H9 (cell line): ENCODE results near the gene OR10AD1. TPM values are rescaled to one million over a fixed set of nuclear protein-coding genes. Genes with fewer than 3 reads are reported as not detected.

Experiments used
- DNase-seq: peaks from one replicate; pipeline ENCODE4 v3.0.0-alpha.2; 2017
- H2AFZ ChIP-seq: one replicate; pipeline ENCODE4 v1.6.1; 2013; ENCODE audit warnings: mild to moderate bottlenecking, low read length, control low read depth, moderate library complexity
- H2AK5ac ChIP-seq: 2 replicates; pipeline ENCODE4 v1.6.1; 2013; ENCODE audit warnings: low read length, control low read depth, mixed read lengths; ENCODE audit not compliant: insufficient read length
- H2BK120ac ChIP-seq: one replicate; pipeline ENCODE4 v1.6.1; 2013; ENCODE audit warnings: low read depth, mild to moderate bottlenecking, low read length, control low read depth, inconsistent platforms; ENCODE audit not compliant: poor library complexity, severe bottlenecking
- H2BK12ac ChIP-seq: 2 replicates; pipeline ENCODE4 v1.6.1; 2013; ENCODE audit warnings: low read length, control low read depth, mixed read lengths, low read depth; ENCODE audit not compliant: insufficient read length
- H2BK15ac ChIP-seq: 2 replicates; pipeline ENCODE4 v1.6.1; 2013; ENCODE audit warnings: low read depth, low read length, control low read depth
- H2BK20ac ChIP-seq: one replicate; pipeline ENCODE4 v1.6.1; 2013; ENCODE audit warnings: low read depth, mild to moderate bottlenecking, low read length, control low read depth, inconsistent platforms; ENCODE audit not compliant: poor library complexity, severe bottlenecking
- H2BK5ac ChIP-seq: 2 replicates; pipeline ENCODE4 v1.6.1; 2013; ENCODE audit warnings: low read length, control low read depth, mixed read lengths; ENCODE audit not compliant: insufficient read length
- H3K14ac ChIP-seq: 2 replicates; pipeline ENCODE4 v1.6.1; 2013; ENCODE audit warnings: low read length, control low read depth; ENCODE audit not compliant: insufficient read depth
- H3K18ac ChIP-seq: 2 replicates; pipeline ENCODE4 v1.6.1; 2013; ENCODE audit warnings: low read depth, mild to moderate bottlenecking, mixed read lengths, low read length, control low read depth; ENCODE audit not compliant: insufficient read length
- H3K23ac ChIP-seq: 2 replicates; pipeline ENCODE4 v1.6.1; 2013; ENCODE audit warnings: low read length, control low read depth, mixed read lengths, low read depth; ENCODE audit not compliant: insufficient read length
- H3K23me2 ChIP-seq: 2 replicates; pipeline ENCODE4 v1.6.1; 2013; ENCODE audit warnings: low read depth, mild to moderate bottlenecking, mixed read lengths, low read length, control low read depth; ENCODE audit not compliant: insufficient read length, poor library complexity, severe bottlenecking
- H3K27ac ChIP-seq: 2 replicates; pipeline ENCODE4 v1.5.1; 2013; ENCODE audit warnings: low read length, control low read depth, mixed read lengths, low read depth; ENCODE audit not compliant: insufficient read length
- H3K27me3 ChIP-seq: 2 replicates; pipeline ENCODE4 v1.6.1; 2013; ENCODE audit warnings: low read length, control low read depth, inconsistent platforms; ENCODE audit not compliant: insufficient read depth
- H3K4ac ChIP-seq: 2 replicates; pipeline ENCODE4 v1.6.1; 2013; ENCODE audit warnings: low read depth, mild to moderate bottlenecking, control low read depth, inconsistent platforms, low read length, moderate library complexity
- H3K4me1 ChIP-seq: 2 replicates; pipeline ENCODE4 v1.6.1; 2013; ENCODE audit warnings: low read length, control low read depth, inconsistent platforms; ENCODE audit not compliant: insufficient read depth
- H3K4me2 ChIP-seq: 2 replicates; pipeline ENCODE4 v1.6.1; 2013; ENCODE audit warnings: low read length, control low read depth, mixed read lengths; ENCODE audit not compliant: insufficient read length, insufficient read depth
- H3K56ac ChIP-seq: 2 replicates; pipeline ENCODE4 v1.6.1; 2013; ENCODE audit warnings: low read depth, mild to moderate bottlenecking, mixed read lengths, low read length, control low read depth; ENCODE audit not compliant: insufficient read length
- H3K79me1 ChIP-seq: 2 replicates; pipeline ENCODE4 v1.6.1; 2013; ENCODE audit warnings: low read depth, mild to moderate bottlenecking, moderate library complexity, low read length, control low read depth, inconsistent platforms; ENCODE audit not compliant: insufficient read depth, poor library complexity, severe bottlenecking
- H3K79me2 ChIP-seq: 2 replicates; pipeline ENCODE4 v1.6.1; 2013; ENCODE audit warnings: low read length, control low read depth, inconsistent platforms; ENCODE audit not compliant: insufficient read depth
- H3K9ac ChIP-seq: 2 replicates; pipeline ENCODE4 v1.6.1; 2013; ENCODE audit warnings: low read length, control low read depth, mixed read lengths; ENCODE audit not compliant: insufficient read length; ENCODE audit errors: extremely low read depth
- H3K9me3 ChIP-seq: one replicate; pipeline ENCODE4 v1.6.1; 2013; ENCODE audit warnings: low read depth, low read length, inconsistent platforms; ENCODE audit not compliant: control insufficient read depth
- H3T11ph ChIP-seq: one replicate; pipeline ENCODE4 v1.6.1; 2013; ENCODE audit warnings: mild to moderate bottlenecking, low read length, control low read depth, inconsistent platforms
- H4K20me1 ChIP-seq: one replicate; pipeline ENCODE4 v1.6.1; 2013; ENCODE audit not compliant: control insufficient read depth, insufficient read length, insufficient read depth
- H4K5ac ChIP-seq: 2 replicates; pipeline ENCODE4 v1.6.1; 2013; ENCODE audit warnings: low read depth, mild to moderate bottlenecking, mixed read lengths, low read length, control low read depth; ENCODE audit not compliant: insufficient read length
- H4K8ac ChIP-seq: replicated peaks from 2 replicates; pipeline ENCODE4 v1.6.1; 2013; ENCODE audit warnings: low read length, control low read depth, mixed read lengths, low read depth; ENCODE audit not compliant: insufficient read length
- H4K91ac ChIP-seq: 2 replicates; pipeline ENCODE4 v1.6.1; 2013; ENCODE audit warnings: low read depth, mild to moderate bottlenecking, moderate library complexity, mixed read lengths, low read length, control low read depth; ENCODE audit not compliant: insufficient read length
- H3K27ac Mint-ChIP-seq, 3 experiments: 2 replicates in 2 of 3; 3 replicates in 1 of 3; pipeline ENCODE4 v1.8.0; 2020 to 2021; ENCODE audit warnings: mixed read lengths in 3 of 3, mild to moderate bottlenecking in 1 of 3, moderate library complexity in 1 of 3
- H3K27me3 Mint-ChIP-seq: 2 replicates; pipeline ENCODE4 v1.8.0; 2021; ENCODE audit warnings: low read depth, mild to moderate bottlenecking, moderate library complexity, mixed read lengths
- H3K36me3 Mint-ChIP-seq, 3 experiments: 2 replicates in 2 of 3; 3 replicates in 1 of 3; pipeline ENCODE4 v1.8.0; 2020 to 2021; ENCODE audit warnings: low read depth in 3 of 3, mixed read lengths in 3 of 3; ENCODE audit not compliant: insufficient read depth in 1 of 3
- H3K4me1 Mint-ChIP-seq, 2 experiments: 2 replicates each; pipeline ENCODE4 v1.8.0; 2020; ENCODE audit warnings: mixed read lengths in 2 of 2
- H3K4me3 Mint-ChIP-seq, 2 experiments: 2 replicates in 1 of 2; 3 replicates in 1 of 2; pipeline ENCODE4 v1.8.0; 2020 to 2021; ENCODE audit warnings: mild to moderate bottlenecking in 2 of 2, mixed read lengths in 2 of 2, moderate library complexity in 1 of 2
- H3K9me3 Mint-ChIP-seq, 2 experiments: 2 replicates in 1 of 2; 3 replicates in 1 of 2; pipeline ENCODE4 v1.8.0; 2020; ENCODE audit warnings: mild to moderate bottlenecking in 2 of 2, mixed read lengths in 2 of 2, moderate library complexity in 1 of 2
- CTCF ChIP-seq: fragments of 200-600 bp; sonication (generic); conservative IDR thresholded peaks from 3 replicates; pipeline ENCODE4 v1.8.0; 2021; ENCODE audit warnings: antibody characterized with exemption, mild to moderate bottlenecking
- WGBS: extraction: QIAGEN DNeasy Blood & Tissue Kit; methylation state at CpG from one replicate; pipeline ENCODE4 v1.1.7; 2013; ENCODE audit warnings: missing lambda C conversion rate, low lambda C conversion rate, mixed read lengths; ENCODE audit not compliant: insufficient read length; ENCODE audit errors: extremely low coverage; 5-methylcytosine and 5-hydroxymethylcytosine counted together
- total RNA-seq: library from RNA; stranded (reverse); gene quantifications from 2 replicates; pipeline ENCODE4 v1.2.1, GENCODE V29; 2021

The OR10AD1 gene
- total RNA-seq, 1 experiment from 2014 or later: not detected

GRCh38 chr12:48187916-48188695 lies 15.0 kb downstream of the OR10AD1 start:
- H3K79me1 ChIP-seq: no peaks in the 10 kb centered on the region
- H3T11ph ChIP-seq: no peak overlapping the region
- no peak overlapping the region for H3K4ac ChIP-seq
- no CpG with 5 or more reads among the region's 10 CpGs for WGBS
- H4K91ac ChIP-seq: no peak overlapping the region
- H3K23me2 ChIP-seq: peaks cover 14% of the 10 kb centered on the region
- H4K20me1 ChIP-seq: no peaks in the 10 kb centered on the region
- H3K27me3 Mint-ChIP-seq: peaks cover 94% of the 10 kb centered on the region
- H2BK5ac ChIP-seq: no peak overlapping the region
- H3K4me1 ChIP-seq: no peaks in the 10 kb centered on the region
- no peak overlapping the region for H4K8ac ChIP-seq
- H3K27ac ChIP-seq: no peak overlapping the region
- TF ChIP-seq CTCF: no peak
- H3K14ac ChIP-seq: no peak overlapping the region
- no peak for DNase-seq
- H3K9ac ChIP-seq: no peak overlapping the region
- H3K9me3 Mint-ChIP-seq: no peaks in the 10 kb centered on the region; a peak in 1 of 5 replicates
- H2BK20ac ChIP-seq: no peak overlapping the region
- H3K56ac ChIP-seq: no peak overlapping the region
- H3K9me3 ChIP-seq: no peaks in the 10 kb centered on the region
- no peak overlapping the region for H2BK120ac ChIP-seq
- no peaks in the 10 kb centered on the region for H3K36me3 Mint-ChIP-seq
- peaks cover 15% of the 10 kb centered on the region; the same call in 1 of the 2 replicates for H3K27me3 ChIP-seq
- no peak overlapping the region for H3K23ac ChIP-seq
- no peak overlapping the region for H2BK12ac ChIP-seq
- no peaks in the 10 kb centered on the region for H3K79me2 ChIP-seq
- H4K5ac ChIP-seq: no peak overlapping the region
- H3K18ac ChIP-seq: no peak overlapping the region
- no peak overlapping the region for H2AFZ ChIP-seq
- no peak overlapping the region for H2AK5ac ChIP-seq
- no peak overlapping the region for H2BK15ac ChIP-seq
- peaks cover 20 to 24% of the 10 kb centered on the region in 2 experiments for H3K4me1 Mint-ChIP-seq
- no peak overlapping the region for H3K4me2 ChIP-seq
- H3K4me3 Mint-ChIP-seq: no peak overlapping the region
- H3K27ac Mint-ChIP-seq: no peak overlapping the region
